Measurements from ENCODE around the gene SORBS1.

The SORBS1 gene

DNA sequence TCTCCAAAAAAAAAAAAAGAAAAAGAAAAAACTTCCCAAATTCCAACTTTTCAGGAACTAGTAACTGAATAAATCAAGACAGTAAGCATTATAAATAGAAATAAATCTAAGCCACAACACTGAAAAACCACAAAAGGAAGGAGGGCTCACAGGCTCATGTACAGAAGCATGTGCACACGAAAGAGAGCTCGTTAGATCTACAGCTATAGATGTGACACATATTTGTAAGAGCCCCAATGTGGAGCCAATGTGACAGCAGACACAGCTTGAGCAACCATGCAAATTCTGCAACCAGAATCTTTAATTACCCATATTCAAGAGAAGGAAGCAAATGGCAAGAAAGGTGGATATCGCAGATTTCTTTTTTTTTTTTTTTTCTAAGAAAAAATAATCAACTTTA lies 94.7 kb downstream of the SORBS1 start:
- H3K4me3 ChIP-seq (ENCODE audit: low read depth, low read length), result no peak overlapping the region
- no peak for DNase-seq (ENCODE audit: low read depth, low spot score)
- TF ChIP-seq, protein P1, sequence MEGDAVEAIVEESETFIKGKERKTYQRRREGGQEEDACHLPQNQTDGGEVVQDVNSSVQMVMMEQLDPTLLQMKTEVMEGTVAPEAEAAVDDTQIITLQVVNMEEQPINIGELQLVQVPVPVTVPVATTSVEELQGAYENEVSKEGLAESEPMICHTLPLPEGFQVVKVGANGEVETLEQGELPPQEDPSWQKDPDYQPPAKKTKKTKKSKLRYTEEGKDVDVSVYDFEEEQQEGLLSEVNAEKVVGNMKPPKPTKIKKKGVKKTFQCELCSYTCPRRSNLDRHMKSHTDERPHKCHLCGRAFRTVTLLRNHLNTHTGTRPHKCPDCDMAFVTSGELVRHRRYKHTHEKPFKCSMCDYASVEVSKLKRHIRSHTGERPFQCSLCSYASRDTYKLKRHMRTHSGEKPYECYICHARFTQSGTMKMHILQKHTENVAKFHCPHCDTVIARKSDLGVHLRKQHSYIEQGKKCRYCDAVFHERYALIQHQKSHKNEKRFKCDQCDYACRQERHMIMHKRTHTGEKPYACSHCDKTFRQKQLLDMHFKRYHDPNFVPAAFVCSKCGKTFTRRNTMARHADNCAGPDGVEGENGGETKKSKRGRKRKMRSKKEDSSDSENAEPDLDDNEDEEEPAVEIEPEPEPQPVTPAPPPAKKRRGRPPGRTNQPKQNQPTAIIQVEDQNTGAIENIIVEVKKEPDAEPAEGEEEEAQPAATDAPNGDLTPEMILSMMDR (IDR thresholded peaks at IDR 0.05; ENCODE audit: low read depth, low read length), result no peak
- in situ Hi-C loops (cut with HindIII; ENCODE audit: low sequenced_read_pairs), result no loop called here

DNA sequence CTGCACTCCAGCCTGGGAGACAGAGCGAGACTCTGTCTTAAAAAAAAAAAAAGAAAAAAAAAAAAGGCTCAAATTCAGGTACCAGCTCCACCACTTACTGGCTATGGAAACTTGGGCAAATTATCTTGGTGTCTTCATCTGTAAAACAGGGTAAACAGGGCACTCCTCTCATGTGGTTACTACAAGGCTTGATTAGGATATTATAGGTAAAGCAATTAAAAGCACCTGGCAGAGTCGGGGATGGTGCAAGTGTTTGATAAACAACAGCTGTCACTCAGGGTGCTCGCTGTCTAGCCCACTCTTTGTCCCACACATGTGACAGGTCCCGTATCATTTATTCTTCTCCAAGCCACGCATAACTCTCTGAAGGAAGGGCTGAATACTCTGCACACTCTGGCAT lies 96.9 kb downstream of the SORBS1 start:
- H3K4me3 ChIP-seq (ENCODE audit: low read depth, low read length), result no peak overlapping the region
- in situ Hi-C loops (cut with HindIII; ENCODE audit: low sequenced_read_pairs), result no loop called here
- TF ChIP-seq, protein P1 (IDR thresholded peaks at IDR 0.05; ENCODE audit: low read depth, low read length), result no peak

DNA sequence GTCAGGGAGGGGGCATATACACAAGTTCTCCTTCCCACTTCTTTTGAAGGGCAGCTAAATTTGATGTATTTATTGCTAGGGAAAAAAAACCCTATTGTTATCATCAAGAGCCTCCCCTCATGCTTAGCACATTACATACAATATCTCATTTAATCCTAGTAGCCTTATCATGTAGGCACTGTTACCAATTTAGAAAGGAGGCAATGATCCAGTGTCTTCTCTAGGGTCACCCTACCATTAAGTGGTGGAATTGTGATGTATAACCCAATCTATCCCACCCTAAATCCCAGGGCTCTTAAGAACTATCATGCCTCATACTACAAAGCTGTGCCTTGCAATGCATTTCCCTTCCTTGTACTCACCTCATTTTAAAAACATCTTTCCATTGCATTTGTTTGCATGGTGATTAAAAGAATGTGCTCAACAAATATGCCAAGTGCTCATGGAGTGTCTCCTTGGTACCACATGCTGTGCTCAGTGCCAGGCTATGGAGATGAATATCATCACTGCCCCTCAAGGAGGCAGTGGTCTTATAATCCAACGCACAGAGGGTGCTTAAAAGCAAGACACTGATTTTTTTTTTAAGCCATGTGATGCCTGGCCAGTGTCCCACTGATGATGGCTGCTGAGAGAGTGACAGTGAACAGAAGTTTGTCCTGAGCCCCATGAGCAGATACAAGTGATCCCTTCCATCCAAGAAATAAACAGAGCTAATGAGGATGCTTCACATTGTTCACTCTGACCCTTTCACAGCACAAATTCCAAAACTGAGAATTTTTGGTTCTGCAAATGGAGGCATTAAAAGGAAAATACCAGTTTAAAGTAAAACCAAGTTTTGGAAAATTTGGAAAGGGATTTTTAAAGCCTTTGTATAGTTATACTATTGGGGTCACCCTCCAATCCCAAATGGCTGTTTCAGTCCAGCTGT lies 98.2 kb downstream of the SORBS1 start:
- no peak for DNase-seq (ENCODE audit: low read depth, low spot score)
- in situ Hi-C loops (cut with HindIII; ENCODE audit: low sequenced_read_pairs), result no loop called here
- TF ChIP-seq, protein P1 (IDR thresholded peaks at IDR 0.05; ENCODE audit: low read depth, low read length), result no peak
- no peak overlapping the region for H3K4me3 ChIP-seq (ENCODE audit: low read depth, low read length)

More for the DNA sequence above, 96.9 kb downstream of the SORBS1 start:
- no peak for DNase-seq (ENCODE audit: low read depth, low spot score)

DNA sequence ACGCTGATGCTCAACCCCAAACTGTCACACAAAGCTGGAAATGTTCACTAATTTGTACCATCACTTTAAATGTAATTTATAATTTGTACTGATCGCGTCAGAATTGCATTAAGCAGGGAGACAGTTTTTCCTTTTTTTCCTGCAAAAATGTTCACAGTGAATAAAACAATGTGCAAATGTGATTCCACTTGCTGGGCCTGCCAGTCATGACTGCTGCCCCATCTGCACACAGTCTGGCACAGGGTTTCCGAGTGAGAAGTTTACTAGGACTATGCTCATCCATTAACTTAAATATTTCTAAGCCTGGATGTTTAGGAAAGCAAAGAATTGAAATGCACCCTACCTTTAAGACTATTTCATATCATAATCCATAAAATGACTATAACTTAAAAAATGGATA lies 99.6 kb downstream of the SORBS1 start:
- no peak overlapping the region for H3K4me3 ChIP-seq (ENCODE audit: low read depth, low read length)
- no peak for DNase-seq (ENCODE audit: low read depth, low spot score)
- in situ Hi-C loops (cut with HindIII; ENCODE audit: low sequenced_read_pairs), result no loop called here
- TF ChIP-seq, protein P1 (IDR thresholded peaks at IDR 0.05; ENCODE audit: low read depth, low read length), result no peak

DNA sequence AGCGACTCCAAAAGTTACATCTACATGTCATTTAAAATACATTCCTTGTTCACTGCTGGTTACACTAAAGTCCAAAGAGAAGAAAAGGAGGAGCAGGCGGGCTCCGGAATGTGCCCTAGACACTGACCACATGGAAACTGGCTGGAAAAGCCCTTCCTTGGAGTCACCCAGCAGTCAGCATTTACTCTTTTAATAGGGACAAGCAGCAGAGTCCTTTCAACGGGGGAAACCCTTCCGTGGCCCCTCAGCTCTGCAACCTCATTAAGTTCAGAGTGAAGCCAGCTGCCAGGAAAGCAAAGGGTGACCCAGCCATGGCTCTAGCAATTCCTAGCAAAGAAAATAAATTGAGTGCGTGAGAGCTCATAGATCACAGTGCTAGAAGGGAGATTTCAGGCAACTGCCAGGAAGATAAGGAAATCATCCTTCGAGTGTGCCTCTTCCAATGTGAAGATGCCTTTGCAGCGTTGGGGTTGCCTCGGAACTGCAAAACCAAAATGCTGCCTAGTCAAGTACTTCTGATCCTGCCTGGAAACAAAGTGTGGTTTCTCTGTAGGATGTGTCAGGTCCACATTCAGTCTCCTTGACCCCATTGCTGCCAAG lies 101.6 kb downstream of the SORBS1 start:
- TF ChIP-seq, protein P1 (IDR thresholded peaks at IDR 0.05; ENCODE audit: low read depth, low read length), result no peak
- H3K4me3 ChIP-seq (ENCODE audit: low read depth, low read length), result no peak overlapping the region
- DNase-seq (ENCODE audit: low read depth, low spot score), result no peak
- in situ Hi-C loops (cut with HindIII; ENCODE audit: low sequenced_read_pairs), result no loop called here

DNA sequence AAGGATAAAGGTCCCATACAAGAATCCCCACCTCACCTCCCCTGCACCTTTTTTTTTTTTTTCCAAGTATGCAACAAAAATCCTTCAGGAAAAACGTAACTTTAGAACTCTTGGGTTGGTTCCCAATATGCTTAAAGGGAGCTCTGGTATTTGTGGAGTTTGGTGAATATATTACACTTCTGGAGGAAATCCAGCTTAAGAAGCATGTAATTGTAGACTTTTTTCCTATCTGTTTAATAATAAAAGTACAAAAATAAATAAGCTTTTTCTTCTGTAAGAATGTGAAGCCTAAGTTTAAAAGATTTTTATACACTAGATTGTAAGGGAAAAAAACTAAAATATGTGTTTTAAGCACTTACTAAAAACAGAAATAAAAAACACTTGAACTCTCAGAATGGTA lies 102.3 kb downstream of the SORBS1 start:
- in situ Hi-C loops (cut with HindIII; ENCODE audit: low sequenced_read_pairs), result no loop called here
- no peak for DNase-seq (ENCODE audit: low read depth, low spot score)
- TF ChIP-seq, protein P1 (IDR thresholded peaks at IDR 0.05; ENCODE audit: low read depth, low read length), result no peak
- no peak overlapping the region for H3K4me3 ChIP-seq (ENCODE audit: low read depth, low read length)

All from astrocyte of the spinal cord (primary cell).